H9 (cell line): Measurements from ENCODE around the gene DOK5. TPM values are rescaled to one million over a fixed set of nuclear protein-coding genes. Genes with fewer than 3 reads are reported as not detected.

Experiments
- DNase-seq: peaks from one replicate; pipeline ENCODE4 v3.0.0-alpha.2; 2017
- H2AFZ ChIP-seq: one replicate; pipeline ENCODE4 v1.6.1; 2013; ENCODE audit warnings: mild to moderate bottlenecking, low read length, control low read depth, moderate library complexity
- H2AK5ac ChIP-seq: 2 replicates; pipeline ENCODE4 v1.6.1; 2013; ENCODE audit warnings: low read length, control low read depth, mixed read lengths; ENCODE audit not compliant: insufficient read length
- H2BK120ac ChIP-seq: one replicate; pipeline ENCODE4 v1.6.1; 2013; ENCODE audit warnings: low read depth, mild to moderate bottlenecking, low read length, control low read depth, inconsistent platforms; ENCODE audit not compliant: poor library complexity, severe bottlenecking
- H2BK12ac ChIP-seq: 2 replicates; pipeline ENCODE4 v1.6.1; 2013; ENCODE audit warnings: low read length, control low read depth, mixed read lengths, low read depth; ENCODE audit not compliant: insufficient read length
- H2BK15ac ChIP-seq: 2 replicates; pipeline ENCODE4 v1.6.1; 2013; ENCODE audit warnings: low read depth, low read length, control low read depth
- H2BK20ac ChIP-seq: one replicate; pipeline ENCODE4 v1.6.1; 2013; ENCODE audit warnings: low read depth, mild to moderate bottlenecking, low read length, control low read depth, inconsistent platforms; ENCODE audit not compliant: poor library complexity, severe bottlenecking
- H2BK5ac ChIP-seq: 2 replicates; pipeline ENCODE4 v1.6.1; 2013; ENCODE audit warnings: low read length, control low read depth, mixed read lengths; ENCODE audit not compliant: insufficient read length
- H3K14ac ChIP-seq: 2 replicates; pipeline ENCODE4 v1.6.1; 2013; ENCODE audit warnings: low read length, control low read depth; ENCODE audit not compliant: insufficient read depth
- H3K18ac ChIP-seq: 2 replicates; pipeline ENCODE4 v1.6.1; 2013; ENCODE audit warnings: low read depth, mild to moderate bottlenecking, mixed read lengths, low read length, control low read depth; ENCODE audit not compliant: insufficient read length
- H3K23ac ChIP-seq: 2 replicates; pipeline ENCODE4 v1.6.1; 2013; ENCODE audit warnings: low read length, control low read depth, mixed read lengths, low read depth; ENCODE audit not compliant: insufficient read length
- H3K23me2 ChIP-seq: 2 replicates; pipeline ENCODE4 v1.6.1; 2013; ENCODE audit warnings: low read depth, mild to moderate bottlenecking, mixed read lengths, low read length, control low read depth; ENCODE audit not compliant: insufficient read length, poor library complexity, severe bottlenecking
- H3K27ac ChIP-seq: 2 replicates; pipeline ENCODE4 v1.5.1; 2013; ENCODE audit warnings: low read length, control low read depth, mixed read lengths, low read depth; ENCODE audit not compliant: insufficient read length
- H3K27me3 ChIP-seq: 2 replicates; pipeline ENCODE4 v1.6.1; 2013; ENCODE audit warnings: low read length, control low read depth, inconsistent platforms; ENCODE audit not compliant: insufficient read depth
- H3K4ac ChIP-seq: 2 replicates; pipeline ENCODE4 v1.6.1; 2013; ENCODE audit warnings: low read depth, mild to moderate bottlenecking, control low read depth, inconsistent platforms, low read length, moderate library complexity
- H3K4me1 ChIP-seq: 2 replicates; pipeline ENCODE4 v1.6.1; 2013; ENCODE audit warnings: low read length, control low read depth, inconsistent platforms; ENCODE audit not compliant: insufficient read depth
- H3K4me2 ChIP-seq: 2 replicates; pipeline ENCODE4 v1.6.1; 2013; ENCODE audit warnings: low read length, control low read depth, mixed read lengths; ENCODE audit not compliant: insufficient read length, insufficient read depth
- H3K56ac ChIP-seq: 2 replicates; pipeline ENCODE4 v1.6.1; 2013; ENCODE audit warnings: low read depth, mild to moderate bottlenecking, mixed read lengths, low read length, control low read depth; ENCODE audit not compliant: insufficient read length
- H3K79me1 ChIP-seq: 2 replicates; pipeline ENCODE4 v1.6.1; 2013; ENCODE audit warnings: low read depth, mild to moderate bottlenecking, moderate library complexity, low read length, control low read depth, inconsistent platforms; ENCODE audit not compliant: insufficient read depth, poor library complexity, severe bottlenecking
- H3K79me2 ChIP-seq: 2 replicates; pipeline ENCODE4 v1.6.1; 2013; ENCODE audit warnings: low read length, control low read depth, inconsistent platforms; ENCODE audit not compliant: insufficient read depth
- H3K9ac ChIP-seq: 2 replicates; pipeline ENCODE4 v1.6.1; 2013; ENCODE audit warnings: low read length, control low read depth, mixed read lengths; ENCODE audit not compliant: insufficient read length; ENCODE audit errors: extremely low read depth
- H3K9me3 ChIP-seq: one replicate; pipeline ENCODE4 v1.6.1; 2013; ENCODE audit warnings: low read depth, low read length, inconsistent platforms; ENCODE audit not compliant: control insufficient read depth
- H3T11ph ChIP-seq: one replicate; pipeline ENCODE4 v1.6.1; 2013; ENCODE audit warnings: mild to moderate bottlenecking, low read length, control low read depth, inconsistent platforms
- H4K20me1 ChIP-seq: one replicate; pipeline ENCODE4 v1.6.1; 2013; ENCODE audit not compliant: control insufficient read depth, insufficient read length, insufficient read depth
- H4K5ac ChIP-seq: 2 replicates; pipeline ENCODE4 v1.6.1; 2013; ENCODE audit warnings: low read depth, mild to moderate bottlenecking, mixed read lengths, low read length, control low read depth; ENCODE audit not compliant: insufficient read length
- H4K8ac ChIP-seq: replicated peaks from 2 replicates; pipeline ENCODE4 v1.6.1; 2013; ENCODE audit warnings: low read length, control low read depth, mixed read lengths, low read depth; ENCODE audit not compliant: insufficient read length
- H4K91ac ChIP-seq: 2 replicates; pipeline ENCODE4 v1.6.1; 2013; ENCODE audit warnings: low read depth, mild to moderate bottlenecking, moderate library complexity, mixed read lengths, low read length, control low read depth; ENCODE audit not compliant: insufficient read length
- H3K27ac Mint-ChIP-seq, 3 experiments: 2 replicates in 2 of 3; 3 replicates in 1 of 3; pipeline ENCODE4 v1.8.0; 2020 to 2021; ENCODE audit warnings: mixed read lengths in 3 of 3, mild to moderate bottlenecking in 1 of 3, moderate library complexity in 1 of 3
- H3K27me3 Mint-ChIP-seq: 2 replicates; pipeline ENCODE4 v1.8.0; 2021; ENCODE audit warnings: low read depth, mild to moderate bottlenecking, moderate library complexity, mixed read lengths
- H3K36me3 Mint-ChIP-seq, 3 experiments: 2 replicates in 2 of 3; 3 replicates in 1 of 3; pipeline ENCODE4 v1.8.0; 2020 to 2021; ENCODE audit warnings: low read depth in 3 of 3, mixed read lengths in 3 of 3; ENCODE audit not compliant: insufficient read depth in 1 of 3
- H3K4me1 Mint-ChIP-seq, 2 experiments: 2 replicates each; pipeline ENCODE4 v1.8.0; 2020; ENCODE audit warnings: mixed read lengths in 2 of 2
- H3K4me3 Mint-ChIP-seq, 2 experiments: 2 replicates in 1 of 2; 3 replicates in 1 of 2; pipeline ENCODE4 v1.8.0; 2020 to 2021; ENCODE audit warnings: mild to moderate bottlenecking in 2 of 2, mixed read lengths in 2 of 2, moderate library complexity in 1 of 2
- H3K9me3 Mint-ChIP-seq, 2 experiments: 2 replicates in 1 of 2; 3 replicates in 1 of 2; pipeline ENCODE4 v1.8.0; 2020; ENCODE audit warnings: mild to moderate bottlenecking in 2 of 2, mixed read lengths in 2 of 2, moderate library complexity in 1 of 2
- WGBS: extraction: QIAGEN DNeasy Blood & Tissue Kit; methylation state at CpG from one replicate; pipeline ENCODE4 v1.1.7; 2013; ENCODE audit warnings: missing lambda C conversion rate, low lambda C conversion rate, mixed read lengths; ENCODE audit not compliant: insufficient read length; ENCODE audit errors: extremely low coverage; 5-methylcytosine and 5-hydroxymethylcytosine counted together
- total RNA-seq: library from RNA; stranded (reverse); gene quantifications from 2 replicates; pipeline ENCODE4 v1.2.1, GENCODE V29; 2021
- TF ChIP-seq, protein P1 (sequence below): fragments of 200-600 bp; sonication (generic); conservative IDR thresholded peaks from 3 replicates; pipeline ENCODE4 v1.8.0; 2021; ENCODE audit warnings: antibody characterized with exemption, mild to moderate bottlenecking

The DOK5 gene
- total RNA-seq, 1 experiment from 2014 or later = 4.5 TPM

DNA sequence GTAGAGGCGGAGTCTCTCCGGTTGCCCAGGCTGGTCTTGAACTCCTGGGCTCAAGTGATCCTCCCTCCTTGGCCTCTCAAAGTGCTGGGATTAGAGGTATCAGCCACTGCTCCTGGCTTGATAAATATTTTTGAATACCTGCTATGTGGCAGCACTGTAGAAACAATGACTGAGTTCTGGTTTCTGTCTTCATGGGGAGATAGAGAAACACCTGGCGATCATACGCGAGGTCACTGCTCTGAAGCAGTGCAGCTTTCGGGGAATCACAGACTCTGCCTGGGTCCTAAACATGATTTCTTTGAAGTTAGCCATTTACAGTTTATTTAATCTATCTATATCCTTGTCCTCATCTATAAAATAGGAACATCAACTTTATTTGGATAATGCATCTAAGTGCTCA, 31.2 kb downstream of the DOK5 start:
- Histone ChIP-seq H4K91ac (no peak overlapping the region), H3K4ac (no peak overlapping the region), H3K9ac (no peak overlapping the region), H2AFZ (no peak overlapping the region), H2AK5ac (no peak overlapping the region), H3K27ac (no peak overlapping the region), H3K56ac (no peak overlapping the region), H3K18ac (no peak overlapping the region), H2BK12ac (no peak overlapping the region), H3K4me2 (no peak overlapping the region), H3K23ac (no peak overlapping the region), H3K23me2 (no peaks in the 10 kb centered on the region), H4K20me1 (no peaks in the 10 kb centered on the region), H2BK5ac (no peak overlapping the region), H2BK15ac (no peak overlapping the region), H3K27me3 (no peaks in the 10 kb centered on the region), H3K4me1 (peaks cover 3% of the 10 kb centered on the region; the same call in 1 of the 2 replicates), H2BK120ac (no peak overlapping the region), H4K8ac (no peak overlapping the region), H3T11ph (no peak overlapping the region), H2BK20ac (no peak overlapping the region), H4K5ac (no peak overlapping the region), H3K79me2 (no peaks in the 10 kb centered on the region), H3K79me1 (no peaks in the 10 kb centered on the region), H3K9me3 (no peaks in the 10 kb centered on the region), H3K14ac (no peak overlapping the region)
- H3K4me3 Mint-ChIP-seq = no peak overlapping the region
- H3K27ac Mint-ChIP-seq = no peak overlapping the region
- no peaks in the 10 kb centered on the region for H3K9me3 Mint-ChIP-seq
- H3K27me3 Mint-ChIP-seq = no peaks in the 10 kb centered on the region
- peaks cover 14 to 16% of the 10 kb centered on the region in 2 experiments for H3K4me1 Mint-ChIP-seq
- TF ChIP-seq, protein P1, sequence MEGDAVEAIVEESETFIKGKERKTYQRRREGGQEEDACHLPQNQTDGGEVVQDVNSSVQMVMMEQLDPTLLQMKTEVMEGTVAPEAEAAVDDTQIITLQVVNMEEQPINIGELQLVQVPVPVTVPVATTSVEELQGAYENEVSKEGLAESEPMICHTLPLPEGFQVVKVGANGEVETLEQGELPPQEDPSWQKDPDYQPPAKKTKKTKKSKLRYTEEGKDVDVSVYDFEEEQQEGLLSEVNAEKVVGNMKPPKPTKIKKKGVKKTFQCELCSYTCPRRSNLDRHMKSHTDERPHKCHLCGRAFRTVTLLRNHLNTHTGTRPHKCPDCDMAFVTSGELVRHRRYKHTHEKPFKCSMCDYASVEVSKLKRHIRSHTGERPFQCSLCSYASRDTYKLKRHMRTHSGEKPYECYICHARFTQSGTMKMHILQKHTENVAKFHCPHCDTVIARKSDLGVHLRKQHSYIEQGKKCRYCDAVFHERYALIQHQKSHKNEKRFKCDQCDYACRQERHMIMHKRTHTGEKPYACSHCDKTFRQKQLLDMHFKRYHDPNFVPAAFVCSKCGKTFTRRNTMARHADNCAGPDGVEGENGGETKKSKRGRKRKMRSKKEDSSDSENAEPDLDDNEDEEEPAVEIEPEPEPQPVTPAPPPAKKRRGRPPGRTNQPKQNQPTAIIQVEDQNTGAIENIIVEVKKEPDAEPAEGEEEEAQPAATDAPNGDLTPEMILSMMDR = no peak
- peaks cover 0 to 2% (median 0%) of the 10 kb centered on the region in 3 experiments; a peak in 2 of 7 replicates for H3K36me3 Mint-ChIP-seq
- WGBS = no CpG with 5 or more reads among the region's 6 CpGs
- DNase-seq = no peak
